SK-N-SH (cell line): Measurements from ENCODE around the gene CD300E. TPM values are rescaled to one million over a fixed set of nuclear protein-coding genes. Genes with fewer than 3 reads are reported as not detected.

Experiments
- CTCF ChIA-PET: fragments of 300-600, 350-600 bp; formaldehyde crosslinking; extraction: SDS; loops from one replicate; lab custom pipeline; 2021; lab: Yijun Ruan, JAX
- POLR2A ChIA-PET: fragments of 350-600 bp; sonication (Branson Sonifier 250); formaldehyde crosslinking; extraction: SDS; loops from one replicate; lab custom pipeline; 2020; ENCODE audit warnings: antibody characterized with exemption, inconsistent platforms; lab: Yijun Ruan, JAX
- DNase-seq: peaks from one replicate; pipeline ENCODE4 v3.0.0; 2012
- H2AFZ ChIP-seq: fragments of 200-600 bp; sonication (generic); 2 replicates; pipeline ENCODE4 v1.8.1; 2016; ENCODE audit warnings: antibody characterized with exemption, mild to moderate bottlenecking, low read depth
- H3F3A ChIP-seq: fragments of 200-600 bp; sonication (generic); replicated peaks from 2 replicates; pipeline ENCODE3; 2016; ENCODE audit warnings: antibody characterized with exemption, mild to moderate bottlenecking; ENCODE audit not compliant: insufficient read depth
- H3K27ac ChIP-seq, 2 experiments: fragments of 200-500 bp in 1 of 2; fragments of 200-600 bp in 1 of 2; sonication (Bioruptor generic) in 1 of 2; sonication (generic), shearing (Covaris generic) in 1 of 2; 2 replicates each; pipeline versions ENCODE4 v1.5.1 to v1.6.1; 2014 to 2016; ENCODE audit warnings: low read depth in 2 of 2, inconsistent platforms in 1 of 2, low read length in 1 of 2, mild to moderate bottlenecking in 1 of 2, mixed read lengths in 1 of 2
- H3K27me3 ChIP-seq: fragments of 200-600 bp; sonication (generic), shearing (Covaris generic); 2 replicates; pipeline ENCODE4 v1.6.1; 2016; ENCODE audit warnings: mixed run types; ENCODE audit not compliant: insufficient read depth
- H3K36me3 ChIP-seq, 2 experiments: fragments of 200-500 bp in 1 of 2; fragments of 200-600 bp in 1 of 2; sonication (Bioruptor generic) in 1 of 2; sonication (generic) in 1 of 2; replicated peaks in 1 of 2; 2 replicates each; pipeline versions ENCODE3 to v1.5.1; 2014 to 2016; ENCODE audit warnings: low read length in 1 of 2, mild to moderate bottlenecking in 1 of 2; ENCODE audit not compliant: insufficient read depth in 2 of 2, control insufficient read depth in 1 of 2
- H3K4me1 ChIP-seq, 2 experiments: fragments of 200-500 bp in 1 of 2; fragments of 200-600 bp in 1 of 2; sonication (Bioruptor generic) in 1 of 2; sonication (generic), shearing (Covaris generic) in 1 of 2; 2 replicates each; pipeline versions ENCODE4 v1.5.1 to v1.6.1; 2014 to 2016; ENCODE audit warnings: low read depth in 1 of 2, low read length in 1 of 2, mixed run types in 1 of 2; ENCODE audit not compliant: insufficient read depth in 2 of 2, control insufficient read depth in 1 of 2
- H3K4me2 ChIP-seq: fragments of 200-600 bp; sonication (generic), shearing (Covaris generic); 2 replicates; pipeline ENCODE4 v1.6.1; 2017; ENCODE audit warnings: mixed run types
- H3K4me3 ChIP-seq, 2 experiments: fragments of 200-500 bp in 1 of 2; fragments of 200-600 bp in 1 of 2; sonication (Bioruptor generic) in 1 of 2; sonication (generic), shearing (Covaris generic) in 1 of 2; 2 replicates each; pipeline versions ENCODE4 v1.5.1 to v1.8.1; 2014 to 2016; ENCODE audit warnings: low read depth in 2 of 2, inconsistent platforms in 1 of 2, low read length in 1 of 2, mild to moderate bottlenecking in 1 of 2, mixed read lengths in 1 of 2, moderate library complexity in 1 of 2
- H3K79me2 ChIP-seq: fragments of 200-600 bp; sonication (generic); 2 replicates; pipeline ENCODE4 v1.8.1; 2017; ENCODE audit warnings: mild to moderate bottlenecking; ENCODE audit not compliant: insufficient read depth
- H3K9ac ChIP-seq: fragments of 200-600 bp; sonication (generic); 2 replicates; pipeline ENCODE4 v1.6.1; 2017; ENCODE audit warnings: mixed run types
- H3K9me2 ChIP-seq: fragments of 200-600 bp; sonication (generic); 2 replicates; pipeline ENCODE4 v1.6.1; 2017; ENCODE audit warnings: mixed run types
- H3K9me3 ChIP-seq: fragments of 200-600 bp; sonication (generic); 2 replicates; pipeline ENCODE4 v1.6.1; 2017; ENCODE audit warnings: mixed run types, mild to moderate bottlenecking, moderate library complexity
- H4K20me1 ChIP-seq: fragments of 200-600 bp; sonication (generic); 2 replicates; pipeline ENCODE4 v1.6.1; 2017; ENCODE audit warnings: mild to moderate bottlenecking, mixed run types; ENCODE audit not compliant: insufficient read depth
- ELF1 ChIP-seq: IDR thresholded peaks from 2 replicates; pipeline ENCODE4 v1.4.0; 2012
- EP300 ChIP-seq, 2 experiments: IDR thresholded peaks; 2 replicates each; pipeline versions ENCODE4 v1.4.0 to v1.6.1; 2012; ENCODE audit warnings: borderline replicate concordance in 1 of 2, low read depth in 1 of 2, low read length in 1 of 2
- FOXJ3 ChIP-seq: sonication (generic); formaldehyde crosslinking; IDR thresholded peaks from 2 replicates; pipeline ENCODE4 v1.5.1; 2020; ENCODE audit warnings: mild to moderate bottlenecking, missing genetic modification reagents
- FOXM1 ChIP-seq: IDR thresholded peaks from 2 replicates; pipeline ENCODE4 v1.4.0; 2012; ENCODE audit warnings: low read depth, mild to moderate bottlenecking
- GABPA ChIP-seq: IDR thresholded peaks from 2 replicates; pipeline ENCODE4 v1.4.0; 2012; ENCODE audit warnings: low read depth, mild to moderate bottlenecking
- GATA2 ChIP-seq: sonication (generic); formaldehyde crosslinking; IDR thresholded peaks from 2 replicates; pipeline ENCODE4 v1.5.0; 2020; ENCODE audit warnings: mild to moderate bottlenecking, missing genetic modification reagents
- JUND ChIP-seq: IDR thresholded peaks from 2 replicates; pipeline ENCODE4 v1.4.0; 2012
- MXI1 ChIP-seq: IDR thresholded peaks from 2 replicates; pipeline ENCODE4 v1.6.1; 2012; ENCODE audit warnings: mild to moderate bottlenecking, low read depth, low read length, improper control_type of control experiment
- RAD21 ChIP-seq: IDR thresholded peaks from 2 replicates; pipeline ENCODE4 v1.6.1; 2012; ENCODE audit warnings: mild to moderate bottlenecking, low read length
- RFX5 ChIP-seq: IDR thresholded peaks from 2 replicates; pipeline ENCODE4 v1.6.1; 2012; ENCODE audit warnings: mild to moderate bottlenecking, improper control_type of control experiment, low read length
- RXRA ChIP-seq: IDR thresholded peaks from 2 replicates; pipeline ENCODE4 v1.4.0; 2012; ENCODE audit warnings: low read depth, mild to moderate bottlenecking, borderline replicate concordance
- TAF1 ChIP-seq: IDR thresholded peaks from 2 replicates; pipeline ENCODE4 v1.6.1; 2012; ENCODE audit warnings: low read depth, mild to moderate bottlenecking, low read length, moderate library complexity, borderline replicate concordance
- TCF12 ChIP-seq: IDR thresholded peaks from 2 replicates; pipeline ENCODE4 v1.4.0; 2012
- YY1 ChIP-seq: IDR thresholded peaks from 2 replicates; pipeline ENCODE4 v1.4.0; 2012; ENCODE audit warnings: low read depth, mild to moderate bottlenecking
- WGBS: methylation state at CpG from one replicate; pipeline ENCODE4 v1.1.6; 2017; ENCODE audit warnings: low lambda C conversion rate; 5-methylcytosine and 5-hydroxymethylcytosine counted together
- polyA plus RNA-seq, 3 experiments: library from polyadenylated mRNA; depleted of rRNA; stranded (reverse); fragments of >200 nt; gene quantifications; 2 replicates each; pipeline ENCODE4 v1.2.3, GENCODE V29; 2012
- TF ChIP-seq, protein P1 (sequence below): IDR thresholded peaks from 2 replicates; pipeline ENCODE4; 2012
- TF ChIP-seq, protein P2 (sequence below): IDR thresholded peaks from 2 replicates; pipeline ENCODE4 v1.4.0; 2012; ENCODE audit warnings: low read depth, borderline replicate concordance
- TF ChIP-seq, protein P3 (sequence below): fragments of 150-350 bp; IDR thresholded peaks from 2 replicates; pipeline ENCODE4 v1.6.1; 2016; ENCODE audit warnings: mild to moderate bottlenecking, low read depth, low read length
- TF ChIP-seq, protein P4 (sequence below): IDR thresholded peaks from 2 replicates; pipeline ENCODE4 v1.4.0; 2012; ENCODE audit warnings: low read depth, borderline replicate concordance
- TF ChIP-seq, protein P5 (sequence below): fragments of 150-350 bp; IDR thresholded peaks from 2 replicates; pipeline ENCODE4 v1.6.1; 2017; ENCODE audit warnings: antibody characterized with exemption, low read length, low read depth, borderline replicate concordance

The CD300E gene
- polyA plus RNA-seq, 1 of the 3 experiments (the other 2 are of a cell fraction) = not detected

DNA sequence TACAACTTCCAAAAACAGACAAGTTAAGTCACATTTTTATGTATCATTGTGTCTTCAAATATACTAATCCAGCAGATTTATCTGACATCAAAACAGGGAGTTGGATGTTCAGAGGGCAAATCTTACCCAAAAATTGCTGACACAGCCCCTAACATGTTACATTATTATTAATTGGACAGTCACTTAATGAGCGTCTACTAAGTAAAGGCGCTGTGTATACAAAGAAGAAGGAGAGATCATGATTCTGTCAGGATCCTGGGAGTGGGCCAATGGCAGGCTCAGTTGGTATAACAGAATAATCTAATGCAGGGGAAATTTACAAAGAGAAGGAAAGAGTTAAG lies 18.4 kb upstream of the CD300E start:
- Histone ChIP-seq H3K27me3 (no peaks in the 10 kb centered on the region), H2AFZ (no peak overlapping the region), H3F3A (no peaks in the 10 kb centered on the region), H3K36me3 (no peaks in the 10 kb centered on the region), H3K27ac (no peak overlapping the region), H3K4me1 (no peaks in the 10 kb centered on the region), H3K9me2 (no peaks in the 10 kb centered on the region), H3K79me2 (no peaks in the 10 kb centered on the region), H3K4me2 (no peak overlapping the region), H3K9me3 (no peaks in the 10 kb centered on the region), H3K9ac (no peak overlapping the region)
- POLR2A ChIA-PET = interaction anchor here (1.1 kb wide), 1 partner anchor 16 kb away, joined by 3 read pairs; no protein-coding TSS in a partner anchor
- WGBS = 43% methylated on average over 2 of the region's 2 CpGs
- TF ChIP-seq, protein P1, sequence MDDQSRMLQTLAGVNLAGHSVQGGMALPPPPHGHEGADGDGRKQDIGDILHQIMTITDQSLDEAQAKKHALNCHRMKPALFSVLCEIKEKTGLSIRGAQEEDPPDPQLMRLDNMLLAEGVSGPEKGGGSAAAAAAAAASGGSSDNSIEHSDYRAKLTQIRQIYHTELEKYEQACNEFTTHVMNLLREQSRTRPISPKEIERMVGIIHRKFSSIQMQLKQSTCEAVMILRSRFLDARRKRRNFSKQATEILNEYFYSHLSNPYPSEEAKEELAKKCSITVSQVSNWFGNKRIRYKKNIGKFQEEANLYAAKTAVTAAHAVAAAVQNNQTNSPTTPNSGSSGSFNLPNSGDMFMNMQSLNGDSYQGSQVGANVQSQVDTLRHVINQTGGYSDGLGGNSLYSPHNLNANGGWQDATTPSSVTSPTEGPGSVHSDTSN = no peak
- TF ChIP-seq, protein P2, sequence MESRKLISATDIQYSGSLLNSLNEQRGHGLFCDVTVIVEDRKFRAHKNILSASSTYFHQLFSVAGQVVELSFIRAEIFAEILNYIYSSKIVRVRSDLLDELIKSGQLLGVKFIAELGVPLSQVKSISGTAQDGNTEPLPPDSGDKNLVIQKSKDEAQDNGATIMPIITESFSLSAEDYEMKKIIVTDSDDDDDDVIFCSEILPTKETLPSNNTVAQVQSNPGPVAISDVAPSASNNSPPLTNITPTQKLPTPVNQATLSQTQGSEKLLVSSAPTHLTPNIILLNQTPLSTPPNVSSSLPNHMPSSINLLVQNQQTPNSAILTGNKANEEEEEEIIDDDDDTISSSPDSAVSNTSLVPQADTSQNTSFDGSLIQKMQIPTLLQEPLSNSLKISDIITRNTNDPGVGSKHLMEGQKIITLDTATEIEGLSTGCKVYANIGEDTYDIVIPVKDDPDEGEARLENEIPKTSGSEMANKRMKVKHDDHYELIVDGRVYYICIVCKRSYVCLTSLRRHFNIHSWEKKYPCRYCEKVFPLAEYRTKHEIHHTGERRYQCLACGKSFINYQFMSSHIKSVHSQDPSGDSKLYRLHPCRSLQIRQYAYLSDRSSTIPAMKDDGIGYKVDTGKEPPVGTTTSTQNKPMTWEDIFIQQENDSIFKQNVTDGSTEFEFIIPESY = no peak
- TF ChIP-seq FOXJ3 (CRISPR knock-in tag) (no peak), JUND (no peak), EP300 (IDR thresholded peaks at IDR 0.05; ENCODE audit: borderline replicate concordance in 1 of 2, low read depth in 1 of 2, low read length in 1 of 2) (no peak), FOXM1 (no peak), GABPA (no peak), TAF1 (no peak)
- TF ChIP-seq, protein P3, sequence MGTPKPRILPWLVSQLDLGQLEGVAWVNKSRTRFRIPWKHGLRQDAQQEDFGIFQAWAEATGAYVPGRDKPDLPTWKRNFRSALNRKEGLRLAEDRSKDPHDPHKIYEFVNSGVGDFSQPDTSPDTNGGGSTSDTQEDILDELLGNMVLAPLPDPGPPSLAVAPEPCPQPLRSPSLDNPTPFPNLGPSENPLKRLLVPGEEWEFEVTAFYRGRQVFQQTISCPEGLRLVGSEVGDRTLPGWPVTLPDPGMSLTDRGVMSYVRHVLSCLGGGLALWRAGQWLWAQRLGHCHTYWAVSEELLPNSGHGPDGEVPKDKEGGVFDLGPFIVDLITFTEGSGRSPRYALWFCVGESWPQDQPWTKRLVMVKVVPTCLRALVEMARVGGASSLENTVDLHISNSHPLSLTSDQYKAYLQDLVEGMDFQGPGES = no peak
- TF ChIP-seq, protein P4, sequence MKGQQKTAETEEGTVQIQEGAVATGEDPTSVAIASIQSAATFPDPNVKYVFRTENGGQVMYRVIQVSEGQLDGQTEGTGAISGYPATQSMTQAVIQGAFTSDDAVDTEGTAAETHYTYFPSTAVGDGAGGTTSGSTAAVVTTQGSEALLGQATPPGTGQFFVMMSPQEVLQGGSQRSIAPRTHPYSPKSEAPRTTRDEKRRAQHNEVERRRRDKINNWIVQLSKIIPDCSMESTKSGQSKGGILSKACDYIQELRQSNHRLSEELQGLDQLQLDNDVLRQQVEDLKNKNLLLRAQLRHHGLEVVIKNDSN = no peak
- TF ChIP-seq, all 33 proteins: peak for 0
- Histone ChIP-seq H3K4me3 (no peak overlapping the region), H4K20me1 (no peaks in the 10 kb centered on the region)
- CTCF ChIA-PET = no interaction called here
- DNase-seq = no peak

DNA sequence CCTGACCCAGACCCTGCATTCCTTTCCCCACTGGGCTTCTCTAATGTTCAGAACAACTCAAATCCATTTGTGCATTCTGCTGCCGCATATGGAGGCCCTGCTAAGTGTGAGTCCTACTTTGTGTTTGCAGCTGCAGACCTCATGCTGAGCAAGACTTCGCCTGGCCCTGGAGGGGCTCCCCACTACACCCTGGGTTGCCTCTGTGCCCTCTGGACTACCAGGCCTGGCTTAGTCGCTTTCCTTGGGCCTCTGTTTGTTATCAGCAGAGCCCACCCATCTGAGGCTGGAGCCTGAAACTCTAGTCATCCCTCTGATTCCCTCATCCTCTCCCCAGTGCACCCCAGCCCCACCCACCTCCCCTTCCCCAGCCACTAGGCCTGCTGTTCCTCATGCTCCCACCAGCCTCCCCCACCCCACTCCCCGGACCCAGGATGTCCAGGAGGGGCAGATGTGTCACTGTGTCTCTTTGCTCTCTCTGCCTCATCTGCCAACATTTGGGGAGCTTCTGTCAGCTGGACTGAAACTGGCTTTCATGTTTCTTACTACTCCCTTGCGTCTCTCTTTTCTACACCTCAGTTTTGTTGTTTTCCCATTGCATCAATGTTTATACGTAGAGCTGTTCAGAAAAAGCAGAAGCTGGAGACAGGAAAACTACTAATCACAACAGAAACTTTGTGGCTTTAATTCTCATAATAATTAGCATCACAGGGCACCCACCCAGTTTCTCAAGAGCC lies 17.9 kb upstream of the CD300E start:
- no peaks in the 10 kb centered on the region for H4K20me1 ChIP-seq
- no peaks in the 10 kb centered on the region for H3K36me3 ChIP-seq
- H3K9ac ChIP-seq = no peak overlapping the region
- WGBS = 37% methylated on average over 6 of the region's 6 CpGs
- TF ChIP-seq, protein P5, sequence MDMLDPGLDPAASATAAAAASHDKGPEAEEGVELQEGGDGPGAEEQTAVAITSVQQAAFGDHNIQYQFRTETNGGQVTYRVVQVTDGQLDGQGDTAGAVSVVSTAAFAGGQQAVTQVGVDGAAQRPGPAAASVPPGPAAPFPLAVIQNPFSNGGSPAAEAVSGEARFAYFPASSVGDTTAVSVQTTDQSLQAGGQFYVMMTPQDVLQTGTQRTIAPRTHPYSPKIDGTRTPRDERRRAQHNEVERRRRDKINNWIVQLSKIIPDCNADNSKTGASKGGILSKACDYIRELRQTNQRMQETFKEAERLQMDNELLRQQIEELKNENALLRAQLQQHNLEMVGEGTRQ = no peak
- TF ChIP-seq TCF12 (no peak), GATA2 (CRISPR knock-in tag) (no peak), RXRA (no peak), MXI1 (no peak), ELF1 (no peak), JUND (no peak), RAD21 (no peak), RFX5 (no peak), YY1 (no peak)
- TF ChIP-seq, protein P4 = no peak
- H3K9me2 ChIP-seq = no peaks in the 10 kb centered on the region
- no peak overlapping the region for H3K4me2 ChIP-seq
- H2AFZ ChIP-seq = no peak overlapping the region
- no peaks in the 10 kb centered on the region for H3K4me1 ChIP-seq
- POLR2A ChIA-PET = interaction anchor here (1.1 kb wide), 1 partner anchor 15 kb away, joined by 3 read pairs; no protein-coding TSS in a partner anchor
- no peak for DNase-seq
- no peak overlapping the region for H3K4me3 ChIP-seq
- CTCF ChIA-PET = interaction anchor here (1.4 to 2.7 kb wide), 3 partner anchors 16 to 104 kb away, joined by 6 to 10 read pairs (median 7); partner anchors contain the start of gene CD300H
- no peaks in the 10 kb centered on the region for H3K79me2 ChIP-seq
- H3F3A ChIP-seq = no peaks in the 10 kb centered on the region
- H3K27me3 ChIP-seq = no peaks in the 10 kb centered on the region
- no peaks in the 10 kb centered on the region for H3K9me3 ChIP-seq
- H3K27ac ChIP-seq = no peak overlapping the region
